HEK293 (cell line): ENCODE results near the gene SNCB.

Experiments used
- ZNF146 ChIP-seq: fragments of 450-650 bp; formaldehyde crosslinking; IDR thresholded peaks from 2 replicates; pipeline ENCODE4 v1.5.1; 2016; ENCODE audit warnings: missing biosample characterization, missing genetic modification characterization
- ZNF624 ChIP-seq: fragments of 450-650 bp; formaldehyde crosslinking; IDR thresholded peaks from 2 replicates; pipeline ENCODE4 v1.5.1; 2017; ENCODE audit warnings: missing biosample characterization, missing genetic modification characterization
- TF ChIP-seq, protein P1 (sequence below): fragments of 450-650 bp; formaldehyde crosslinking; IDR thresholded peaks from 2 replicates; pipeline ENCODE4 v1.5.1; 2016; ENCODE audit warnings: missing biosample characterization, missing genetic modification characterization
- TF ChIP-seq, protein P2 (sequence below): fragments of 450-650 bp; formaldehyde crosslinking; optimal IDR thresholded peaks from 2 replicates; pipeline ENCODE3; 2016; ENCODE audit warnings: missing biosample characterization, mild to moderate bottlenecking, missing genetic modification characterization

DNA sequence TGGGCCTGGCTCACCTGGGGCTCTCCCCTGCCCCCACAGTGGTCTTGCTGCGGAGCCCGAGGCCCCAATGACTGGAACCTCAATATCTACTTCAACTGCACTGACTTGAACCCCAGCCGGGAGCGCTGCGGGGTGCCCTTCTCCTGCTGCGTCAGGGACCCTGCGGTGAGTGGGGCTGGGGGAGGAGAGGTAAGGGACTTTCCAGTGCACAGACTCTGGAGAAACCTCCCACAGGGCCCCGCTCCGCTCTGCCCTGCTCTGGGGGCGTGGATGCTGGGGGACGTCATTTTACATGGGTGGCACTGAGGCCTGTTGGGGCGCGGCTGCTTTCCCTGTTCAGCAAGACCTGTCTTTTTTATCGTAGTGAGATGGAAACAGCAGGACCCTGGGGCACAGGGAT, 24.5 kb upstream of the SNCB start:
- TF ChIP-seq, protein P1, sequence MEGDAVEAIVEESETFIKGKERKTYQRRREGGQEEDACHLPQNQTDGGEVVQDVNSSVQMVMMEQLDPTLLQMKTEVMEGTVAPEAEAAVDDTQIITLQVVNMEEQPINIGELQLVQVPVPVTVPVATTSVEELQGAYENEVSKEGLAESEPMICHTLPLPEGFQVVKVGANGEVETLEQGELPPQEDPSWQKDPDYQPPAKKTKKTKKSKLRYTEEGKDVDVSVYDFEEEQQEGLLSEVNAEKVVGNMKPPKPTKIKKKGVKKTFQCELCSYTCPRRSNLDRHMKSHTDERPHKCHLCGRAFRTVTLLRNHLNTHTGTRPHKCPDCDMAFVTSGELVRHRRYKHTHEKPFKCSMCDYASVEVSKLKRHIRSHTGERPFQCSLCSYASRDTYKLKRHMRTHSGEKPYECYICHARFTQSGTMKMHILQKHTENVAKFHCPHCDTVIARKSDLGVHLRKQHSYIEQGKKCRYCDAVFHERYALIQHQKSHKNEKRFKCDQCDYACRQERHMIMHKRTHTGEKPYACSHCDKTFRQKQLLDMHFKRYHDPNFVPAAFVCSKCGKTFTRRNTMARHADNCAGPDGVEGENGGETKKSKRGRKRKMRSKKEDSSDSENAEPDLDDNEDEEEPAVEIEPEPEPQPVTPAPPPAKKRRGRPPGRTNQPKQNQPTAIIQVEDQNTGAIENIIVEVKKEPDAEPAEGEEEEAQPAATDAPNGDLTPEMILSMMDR (tag by site-specific recombination), result no peak
- TF ChIP-seq ZNF624 (no peak), ZNF146 (tag by site-specific recombination) (no peak)
- TF ChIP-seq, protein P2, sequence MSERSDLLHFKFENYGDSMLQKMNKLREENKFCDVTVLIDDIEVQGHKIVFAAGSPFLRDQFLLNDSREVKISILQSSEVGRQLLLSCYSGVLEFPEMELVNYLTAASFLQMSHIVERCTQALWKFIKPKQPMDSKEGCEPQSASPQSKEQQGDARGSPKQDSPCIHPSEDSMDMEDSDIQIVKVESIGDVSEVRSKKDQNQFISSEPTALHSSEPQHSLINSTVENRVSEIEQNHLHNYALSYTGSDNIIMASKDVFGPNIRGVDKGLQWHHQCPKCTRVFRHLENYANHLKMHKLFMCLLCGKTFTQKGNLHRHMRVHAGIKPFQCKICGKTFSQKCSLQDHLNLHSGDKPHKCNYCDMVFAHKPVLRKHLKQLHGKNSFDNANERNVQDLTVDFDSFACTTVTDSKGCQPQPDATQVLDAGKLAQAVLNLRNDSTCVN (tag by site-specific recombination), result no peak
